Liver (tissue), 9 donors: ENCODE measurements around the gene CIITA. TPM values are rescaled to one million over a fixed set of nuclear protein-coding genes. Genes with fewer than 3 reads are reported as not detected.
A peak's percentile ranks its signal among the peaks of the same experiment; 100 is the strongest.

Experiments used
- DNase-seq: peaks from one replicate; pipeline ENCODE4 v3.0.0-alpha.2; 2017; ENCODE audit warnings: low spot score
- H3K27ac ChIP-seq, 2 donors: one replicate each; pipeline ENCODE4 v1.7.0; 2013; ENCODE audit warnings: inconsistent platforms in 2 of 2, low read length in 2 of 2, control low read depth in 1 of 2, low read depth in 1 of 2, mild to moderate bottlenecking in 1 of 2
- H3K27me3 ChIP-seq, 4 donors: one replicate each; pipeline versions ENCODE4 v1.6.1 to v1.7.0; 2013; ENCODE audit warnings: low read length in 3 of 4, inconsistent platforms in 1 of 4, mild to moderate bottlenecking in 1 of 4, moderate library complexity in 1 of 4; ENCODE audit not compliant: control insufficient read depth in 4 of 4, insufficient read depth in 4 of 4
- H3K36me3 ChIP-seq, 4 donors: one replicate each; pipeline versions ENCODE4 v1.6.1 to v1.7.0; 2013; ENCODE audit warnings: low read length in 3 of 4, mild to moderate bottlenecking in 3 of 4, low read depth in 1 of 4, moderate library complexity in 1 of 4; ENCODE audit not compliant: control insufficient read depth in 4 of 4, insufficient read depth in 3 of 4
- H3K4me1 ChIP-seq, 4 donors: one replicate each; pipeline versions ENCODE4 v1.6.1 to v1.7.0; 2013; ENCODE audit warnings: low read length in 3 of 4, mild to moderate bottlenecking in 3 of 4, moderate library complexity in 1 of 4; ENCODE audit not compliant: control insufficient read depth in 4 of 4, insufficient read depth in 4 of 4
- H3K4me3 ChIP-seq, 3 donors: one replicate each; pipeline versions ENCODE4 v1.6.1 to v1.7.0; 2013; ENCODE audit warnings: low read length in 3 of 3, control low read depth in 1 of 3, low read depth in 1 of 3, mild to moderate bottlenecking in 1 of 3
- H3K9ac ChIP-seq, 2 donors: one replicate each; pipeline ENCODE4 v1.7.0; 2013; ENCODE audit warnings: low read length in 2 of 2, mild to moderate bottlenecking in 2 of 2, moderate library complexity in 2 of 2, control low read depth in 1 of 2, low read depth in 1 of 2
- H3K9me3 ChIP-seq, 4 donors: one replicate each; pipeline versions ENCODE4 v1.6.1 to v1.7.0; 2013; ENCODE audit warnings: low read length in 3 of 4; ENCODE audit not compliant: control insufficient read depth in 4 of 4
- EGR1 ChIP-seq, 2 donors: IDR thresholded peaks; 2 replicates each; pipeline ENCODE4 v1.6.1; 2016 to 2018; ENCODE audit warnings: antibody characterized with exemption in 2 of 2, low read depth in 2 of 2
- GABPA ChIP-seq, 2 donors: IDR thresholded peaks in 1 of 2; conservative IDR thresholded peaks in 1 of 2; 2 replicates each; pipeline ENCODE4 v1.6.1; 2016; ENCODE audit warnings: antibody characterized with exemption in 2 of 2, mild to moderate bottlenecking in 1 of 2, moderate library complexity in 1 of 2
- HNF4A ChIP-seq, 2 donors: conservative IDR thresholded peaks; 2 replicates each; pipeline ENCODE4 v1.6.1; 2016; ENCODE audit warnings: antibody characterized with exemption in 2 of 2, mild to moderate bottlenecking in 2 of 2
- NR2F2 ChIP-seq: IDR thresholded peaks from 2 replicates; pipeline ENCODE4 v1.6.1; 2016; ENCODE audit warnings: antibody characterized with exemption
- RAD21 ChIP-seq, 2 donors: IDR thresholded peaks; 2 replicates each; pipeline ENCODE4 v1.6.1; 2016; ENCODE audit warnings: antibody characterized with exemption in 2 of 2, mild to moderate bottlenecking in 2 of 2
- RXRA ChIP-seq, 2 donors: IDR thresholded peaks; 2 replicates each; pipeline ENCODE4 v1.6.1; 2017 to 2018; ENCODE audit warnings: antibody characterized with exemption in 2 of 2, mild to moderate bottlenecking in 1 of 2
- YY1 ChIP-seq: IDR thresholded peaks from 2 replicates; pipeline ENCODE4 v1.6.1; 2016; ENCODE audit warnings: antibody characterized with exemption, mild to moderate bottlenecking
- WGBS: extraction: QIAGEN DNeasy Blood & Tissue Kit; methylation state at CpG from one replicate; pipeline ENCODE4 v1.1.7; 2013; 5-methylcytosine and 5-hydroxymethylcytosine counted together
- polyA plus RNA-seq, 2 donors: library from polyadenylated mRNA; stranded (reverse) in 1 of 2; unstranded in 1 of 2; fragments of 200-250 nt in 1 of 2; fragments of >200 nt in 1 of 2; fragmentation: Nextera tagmentation in 1 of 2; extraction: Ambion mirVana in 1 of 2; gene quantifications; one replicate each; pipeline versions ENCODE4 v1.2.1 to v1.2.3, GENCODE V29; 2013 to 2015
- total RNA-seq, 2 donors: library from RNA; depleted of rRNA; stranded (reverse); fragments of >200 nt; gene quantifications; one replicate each; pipeline ENCODE4 v1.2.3, GENCODE V29; 2014
- TF ChIP-seq, protein P1 (sequence below): IDR thresholded peaks from 2 replicates; pipeline ENCODE4 v1.6.1; 2016; ENCODE audit warnings: antibody characterized with exemption, mild to moderate bottlenecking
- TF ChIP-seq, protein P2 (sequence below): fragments of 150-350 bp; IDR thresholded peaks from 2 replicates; pipeline ENCODE4 v1.5.1; 2017; ENCODE audit warnings: improper control_type of control experiment, low read depth, low read length; ENCODE audit not compliant: missing input control
- donor health status: healthy.
- donor health status: healthy.
- donor health status: healthy.
- donor health status: healthy.
- donor health status: healthy.

CIITA gene
- total and polyA plus RNA-seq, 4 donors = 1.6 to 4.2 (median 2.2) TPM

DNA sequence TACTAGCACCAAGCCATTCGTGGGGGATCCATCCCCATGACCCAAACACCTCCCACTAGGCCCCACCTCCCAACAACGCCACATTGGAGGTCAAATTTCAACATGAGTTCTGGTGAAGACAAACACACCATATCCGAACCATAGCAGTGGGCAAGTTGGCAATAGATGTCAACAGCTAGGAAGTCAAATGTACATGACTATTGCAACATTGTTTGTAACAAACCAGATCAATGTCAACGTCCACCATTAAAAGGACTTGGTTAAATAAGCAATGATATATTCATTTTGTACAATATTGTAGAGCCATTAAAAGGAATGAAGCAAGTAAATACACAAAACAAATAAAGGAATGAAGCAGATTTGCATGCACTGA, 26.5 kb upstream of the CIITA start:
- TF ChIP-seq EGR1 (IDR thresholded peaks at IDR 0.05; ENCODE audit: low read depth in 2 of 2) (no peak), NR2F2 (no peak), RXRA (IDR thresholded peaks at IDR 0.05) (peak in 1 of 2 donors; percentile 37), YY1 (peak; percentile 70), HNF4A (conservative IDR thresholded peaks at IDR 0.05) (peak in 1 of 2 donors; percentile 33)
- TF ChIP-seq, protein P1, sequence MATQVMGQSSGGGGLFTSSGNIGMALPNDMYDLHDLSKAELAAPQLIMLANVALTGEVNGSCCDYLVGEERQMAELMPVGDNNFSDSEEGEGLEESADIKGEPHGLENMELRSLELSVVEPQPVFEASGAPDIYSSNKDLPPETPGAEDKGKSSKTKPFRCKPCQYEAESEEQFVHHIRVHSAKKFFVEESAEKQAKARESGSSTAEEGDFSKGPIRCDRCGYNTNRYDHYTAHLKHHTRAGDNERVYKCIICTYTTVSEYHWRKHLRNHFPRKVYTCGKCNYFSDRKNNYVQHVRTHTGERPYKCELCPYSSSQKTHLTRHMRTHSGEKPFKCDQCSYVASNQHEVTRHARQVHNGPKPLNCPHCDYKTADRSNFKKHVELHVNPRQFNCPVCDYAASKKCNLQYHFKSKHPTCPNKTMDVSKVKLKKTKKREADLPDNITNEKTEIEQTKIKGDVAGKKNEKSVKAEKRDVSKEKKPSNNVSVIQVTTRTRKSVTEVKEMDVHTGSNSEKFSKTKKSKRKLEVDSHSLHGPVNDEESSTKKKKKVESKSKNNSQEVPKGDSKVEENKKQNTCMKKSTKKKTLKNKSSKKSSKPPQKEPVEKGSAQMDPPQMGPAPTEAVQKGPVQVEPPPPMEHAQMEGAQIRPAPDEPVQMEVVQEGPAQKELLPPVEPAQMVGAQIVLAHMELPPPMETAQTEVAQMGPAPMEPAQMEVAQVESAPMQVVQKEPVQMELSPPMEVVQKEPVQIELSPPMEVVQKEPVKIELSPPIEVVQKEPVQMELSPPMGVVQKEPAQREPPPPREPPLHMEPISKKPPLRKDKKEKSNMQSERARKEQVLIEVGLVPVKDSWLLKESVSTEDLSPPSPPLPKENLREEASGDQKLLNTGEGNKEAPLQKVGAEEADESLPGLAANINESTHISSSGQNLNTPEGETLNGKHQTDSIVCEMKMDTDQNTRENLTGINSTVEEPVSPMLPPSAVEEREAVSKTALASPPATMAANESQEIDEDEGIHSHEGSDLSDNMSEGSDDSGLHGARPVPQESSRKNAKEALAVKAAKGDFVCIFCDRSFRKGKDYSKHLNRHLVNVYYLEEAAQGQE = no peak
- TF ChIP-seq, protein P2, sequence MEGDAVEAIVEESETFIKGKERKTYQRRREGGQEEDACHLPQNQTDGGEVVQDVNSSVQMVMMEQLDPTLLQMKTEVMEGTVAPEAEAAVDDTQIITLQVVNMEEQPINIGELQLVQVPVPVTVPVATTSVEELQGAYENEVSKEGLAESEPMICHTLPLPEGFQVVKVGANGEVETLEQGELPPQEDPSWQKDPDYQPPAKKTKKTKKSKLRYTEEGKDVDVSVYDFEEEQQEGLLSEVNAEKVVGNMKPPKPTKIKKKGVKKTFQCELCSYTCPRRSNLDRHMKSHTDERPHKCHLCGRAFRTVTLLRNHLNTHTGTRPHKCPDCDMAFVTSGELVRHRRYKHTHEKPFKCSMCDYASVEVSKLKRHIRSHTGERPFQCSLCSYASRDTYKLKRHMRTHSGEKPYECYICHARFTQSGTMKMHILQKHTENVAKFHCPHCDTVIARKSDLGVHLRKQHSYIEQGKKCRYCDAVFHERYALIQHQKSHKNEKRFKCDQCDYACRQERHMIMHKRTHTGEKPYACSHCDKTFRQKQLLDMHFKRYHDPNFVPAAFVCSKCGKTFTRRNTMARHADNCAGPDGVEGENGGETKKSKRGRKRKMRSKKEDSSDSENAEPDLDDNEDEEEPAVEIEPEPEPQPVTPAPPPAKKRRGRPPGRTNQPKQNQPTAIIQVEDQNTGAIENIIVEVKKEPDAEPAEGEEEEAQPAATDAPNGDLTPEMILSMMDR = no peak
- Histone ChIP-seq H3K27ac (no peak overlapping the region), H3K9me3 (no peaks in the 10 kb centered on the region), H3K4me3 (no peak overlapping the region), H3K27me3 (no peaks in the 10 kb centered on the region), H3K9ac (no peak overlapping the region), H3K4me1 (no peaks in the 10 kb centered on the region), H3K36me3 (no peaks in the 10 kb centered on the region)
- no peak for DNase-seq
- WGBS = 37% methylated on average over 4 of the region's 4 CpGs

- no peak overlapping the region for H3K4me3 ChIP-seq
- H3K4me1 ChIP-seq = no peaks in the 10 kb centered on the region
- H3K9ac ChIP-seq = no peak overlapping the region
Measured at GRCh38 chr16:10851512-10851911, 25.5 kb upstream of the CIITA start.

More at GRCh38 chr16:10851512-10851911, 25.5 kb upstream of the CIITA start:
- DNase-seq = no peak
- Histone ChIP-seq H3K27me3 (no peaks in the 10 kb centered on the region), H3K9me3 (no peaks in the 10 kb centered on the region), H3K36me3 (no peaks in the 10 kb centered on the region), H3K27ac (no peak overlapping the region)
- TF ChIP-seq RAD21 (IDR thresholded peaks at IDR 0.05) = no peak
- no peak for TF ChIP-seq RXRA (IDR thresholded peaks at IDR 0.05)
- TF ChIP-seq GABPA (IDR thresholded peaks at IDR 0.05 in 1 of 2, conservative IDR thresholded peaks at IDR 0.05 in 1 of 2) = no peak
- TF ChIP-seq YY1 = no peak
- TF ChIP-seq, protein P2 = no peak
- TF ChIP-seq HNF4A (conservative IDR thresholded peaks at IDR 0.05) = no peak
- TF ChIP-seq, protein P1 = no peak
- WGBS = 96% methylated on average over 3 of the region's 3 CpGs
